ENCODE measurements around the gene DDR1. TPM values are rescaled to one million over a fixed set of nuclear protein-coding genes. Genes with fewer than 3 reads are reported as not detected.

The DDR1 gene
- total RNA-seq, 1 donor from 2014 or later = 102 TPM

GRCh38 chr6:30837432-30837831 lies 46.9 kb upstream of the DDR1 start:
- no peaks in the 10 kb centered on the region for H3K9me3 ChIP-seq

GRCh38 chr6:30837870-30838269 lies 46.4 kb upstream of the DDR1 start:
- no peak for ATAC-seq
- no peak for DNase-seq
- Histone ChIP-seq H3K4me1 (no peaks in the 10 kb centered on the region), H3K27me3 (no peaks in the 10 kb centered on the region), H3K27ac (no peak overlapping the region), H3K36me3 (no peaks in the 10 kb centered on the region), H3K4me3 (no peak overlapping the region), H3K9me3 (no peaks in the 10 kb centered on the region)
- intact Hi-C loops (cut with DNase I) = no loop called here
- no peak for TF ChIP-seq CTCF (IDR thresholded peaks at IDR 0.05)

More at GRCh38 chr6:30837432-30837831, 46.9 kb upstream of the DDR1 start:
- TF ChIP-seq CTCF (IDR thresholded peaks at IDR 0.05) = no peak
- H3K4me1 ChIP-seq = no peaks in the 10 kb centered on the region
- H3K27ac ChIP-seq = no peak overlapping the region
- no peak overlapping the region for H3K4me3 ChIP-seq
- H3K27me3 ChIP-seq = no peaks in the 10 kb centered on the region
- DNase-seq (no peak), ATAC-seq (no peak)
- H3K36me3 ChIP-seq = no peaks in the 10 kb centered on the region
- intact Hi-C loops (cut with DNase I) = no loop called here

GRCh38 chr6:30839671-30840070 lies 44.6 kb upstream of the DDR1 start:
- TF ChIP-seq CTCF (IDR thresholded peaks at IDR 0.05) = no peak
- Histone ChIP-seq H3K4me3 (no peak overlapping the region), H3K36me3 (no peaks in the 10 kb centered on the region), H3K27ac (no peak overlapping the region), H3K4me1 (peaks cover 8% of the 10 kb centered on the region), H3K27me3 (no peaks in the 10 kb centered on the region), H3K9me3 (no peaks in the 10 kb centered on the region)
- ATAC-seq (no peak), DNase-seq (no peak)
- intact Hi-C loops (cut with DNase I) = no loop called here

GRCh38 chr6:30840084-30840934 lies 44.0 kb upstream of the DDR1 start:
- no peak for TF ChIP-seq CTCF (IDR thresholded peaks at IDR 0.05)
- H3K9me3 ChIP-seq = no peaks in the 10 kb centered on the region
- H3K4me3 ChIP-seq = no peak overlapping the region
- ATAC-seq (no peak), DNase-seq (no peak)
- H3K4me1 ChIP-seq = peaks cover 8% of the 10 kb centered on the region
- no peak overlapping the region for H3K27ac ChIP-seq
- no peaks in the 10 kb centered on the region for H3K27me3 ChIP-seq
- H3K36me3 ChIP-seq = no peaks in the 10 kb centered on the region
- intact Hi-C loops (cut with DNase I) = no loop called here

GRCh38 chr6:30840935-30841643 lies 43.2 kb upstream of the DDR1 start:
- TF ChIP-seq CTCF (IDR thresholded peaks at IDR 0.05) = no peak
- Histone ChIP-seq H3K9me3 (no peaks in the 10 kb centered on the region), H3K4me1 (peaks cover 8% of the 10 kb centered on the region), H3K27ac (no peak overlapping the region), H3K27me3 (no peaks in the 10 kb centered on the region), H3K4me3 (no peak overlapping the region), H3K36me3 (no peaks in the 10 kb centered on the region)
- DNase-seq (no peak), ATAC-seq (no peak)
- intact Hi-C loops (cut with DNase I) = no loop called here

All from upper lobe of right lung (tissue), 1 donor.